Astrocyte of the spinal cord (primary cell): ENCODE data around the gene OPN1MW2.
"Not testable (repeated sequence)": the region's sequence is repeated elsewhere in the genome, so short reads cannot be mapped to it uniquely, and the experiment has no call there.

Source experiments
- DNase-seq: peaks from one replicate; pipeline ENCODE4 v3.0.0; 2011; ENCODE audit warnings: low read depth, low spot score
- H3K4me3 ChIP-seq: 2 replicates; pipeline ENCODE4 v1.5.1; 2011; ENCODE audit warnings: low read depth, mild to moderate bottlenecking, low read length, moderate library complexity
- in situ Hi-C: cut with HindIII; loops from 2 replicates; pipeline ENCODE4 v1.10.0; 2017; ENCODE audit warnings: low sequenced_read_pairs

Gene OPN1MW2

GRCh38 chrX:154219456-154219855 is at the start of gene OPN1MW2:
Gene OPN1MW2, plus strand, starts transcription at chrX:154219756. Its CDS starts 60 bp downstream, at chrX:154219816.
- in situ Hi-C loops, H3K4me3 ChIP-seq, DNase-seq: not testable (repeated sequence)

GRCh38 chrX:154172535-154172943 is 47.0 kb upstream of the OPN1MW2 start:
- in situ Hi-C loops, H3K4me3 ChIP-seq, DNase-seq: not testable (repeated sequence)

GRCh38 chrX:154174356-154174755 is 45.2 kb upstream of the OPN1MW2 start:
- in situ Hi-C loops, H3K4me3 ChIP-seq, DNase-seq: not testable (repeated sequence)

GRCh38 chrX:154182296-154182695 is 37.3 kb upstream of the OPN1MW2 start, which contains the start of gene OPN1MW:
Gene OPN1MW, plus strand, starts transcription at chrX:154182596. Its CDS starts 82 bp downstream, at chrX:154182678.
- H3K4me3 ChIP-seq, in situ Hi-C loops, DNase-seq: not testable (repeated sequence)

GRCh38 chrX:154183794-154184193 is 35.8 kb upstream of the OPN1MW2 start:
- H3K4me3 ChIP-seq, in situ Hi-C loops, DNase-seq: not testable (repeated sequence)

GRCh38 chrX:154192846-154193245 is 26.7 kb upstream of the OPN1MW2 start:
- DNase-seq, H3K4me3 ChIP-seq, in situ Hi-C loops: not testable (repeated sequence)

- DNase-seq, in situ Hi-C loops, H3K4me3 ChIP-seq: not testable (repeated sequence)
Measured at GRCh38 chrX:154194316-154194715, 25.2 kb upstream of the OPN1MW2 start.

GRCh38 chrX:154196466-154196865 is 23.1 kb upstream of the OPN1MW2 start:
- in situ Hi-C loops, DNase-seq, H3K4me3 ChIP-seq: not testable (repeated sequence)

GRCh38 chrX:154209670-154210418 is 9.7 kb upstream of the OPN1MW2 start:
- H3K4me3 ChIP-seq, DNase-seq, in situ Hi-C loops: not testable (repeated sequence)

GRCh38 chrX:154211057-154211456 is 8.5 kb upstream of the OPN1MW2 start:
- H3K4me3 ChIP-seq, DNase-seq, in situ Hi-C loops: not testable (repeated sequence)

- DNase-seq, H3K4me3 ChIP-seq, in situ Hi-C loops: not testable (repeated sequence)
Measured at GRCh38 chrX:154211499-154211898, 8.1 kb upstream of the OPN1MW2 start.

GRCh38 chrX:154225292-154225691 is 5.7 kb downstream of the OPN1MW2 start:
- DNase-seq, H3K4me3 ChIP-seq, in situ Hi-C loops: not testable (repeated sequence)

- in situ Hi-C loops, DNase-seq, H3K4me3 ChIP-seq: not testable (repeated sequence)
Measured at GRCh38 chrX:154226706-154227105, 7.2 kb downstream of the OPN1MW2 start.

GRCh38 chrX:154231443-154231842 is 11.9 kb downstream of the OPN1MW2 start:
- in situ Hi-C loops, H3K4me3 ChIP-seq, DNase-seq: not testable (repeated sequence)

- in situ Hi-C loops, H3K4me3 ChIP-seq, DNase-seq: not testable (repeated sequence)
Measured at GRCh38 chrX:154233620-154234019, 14.1 kb downstream of the OPN1MW2 start.

- H3K4me3 ChIP-seq, DNase-seq, in situ Hi-C loops: not testable (repeated sequence)
Measured at GRCh38 chrX:154238939-154239559, 19.5 kb downstream of the OPN1MW2 start.

- H3K4me3 ChIP-seq, in situ Hi-C loops, DNase-seq: not testable (repeated sequence)
Measured at GRCh38 chrX:154239982-154240503, 20.5 kb downstream of the OPN1MW2 start.
